ENCODE measurements around the gene UBFD1.

UBFD1 gene, protein sequence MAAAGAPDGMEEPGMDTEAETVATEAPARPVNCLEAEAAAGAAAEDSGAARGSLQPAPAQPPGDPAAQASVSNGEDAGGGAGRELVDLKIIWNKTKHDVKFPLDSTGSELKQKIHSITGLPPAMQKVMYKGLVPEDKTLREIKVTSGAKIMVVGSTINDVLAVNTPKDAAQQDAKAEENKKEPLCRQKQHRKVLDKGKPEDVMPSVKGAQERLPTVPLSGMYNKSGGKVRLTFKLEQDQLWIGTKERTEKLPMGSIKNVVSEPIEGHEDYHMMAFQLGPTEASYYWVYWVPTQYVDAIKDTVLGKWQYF

DNA sequence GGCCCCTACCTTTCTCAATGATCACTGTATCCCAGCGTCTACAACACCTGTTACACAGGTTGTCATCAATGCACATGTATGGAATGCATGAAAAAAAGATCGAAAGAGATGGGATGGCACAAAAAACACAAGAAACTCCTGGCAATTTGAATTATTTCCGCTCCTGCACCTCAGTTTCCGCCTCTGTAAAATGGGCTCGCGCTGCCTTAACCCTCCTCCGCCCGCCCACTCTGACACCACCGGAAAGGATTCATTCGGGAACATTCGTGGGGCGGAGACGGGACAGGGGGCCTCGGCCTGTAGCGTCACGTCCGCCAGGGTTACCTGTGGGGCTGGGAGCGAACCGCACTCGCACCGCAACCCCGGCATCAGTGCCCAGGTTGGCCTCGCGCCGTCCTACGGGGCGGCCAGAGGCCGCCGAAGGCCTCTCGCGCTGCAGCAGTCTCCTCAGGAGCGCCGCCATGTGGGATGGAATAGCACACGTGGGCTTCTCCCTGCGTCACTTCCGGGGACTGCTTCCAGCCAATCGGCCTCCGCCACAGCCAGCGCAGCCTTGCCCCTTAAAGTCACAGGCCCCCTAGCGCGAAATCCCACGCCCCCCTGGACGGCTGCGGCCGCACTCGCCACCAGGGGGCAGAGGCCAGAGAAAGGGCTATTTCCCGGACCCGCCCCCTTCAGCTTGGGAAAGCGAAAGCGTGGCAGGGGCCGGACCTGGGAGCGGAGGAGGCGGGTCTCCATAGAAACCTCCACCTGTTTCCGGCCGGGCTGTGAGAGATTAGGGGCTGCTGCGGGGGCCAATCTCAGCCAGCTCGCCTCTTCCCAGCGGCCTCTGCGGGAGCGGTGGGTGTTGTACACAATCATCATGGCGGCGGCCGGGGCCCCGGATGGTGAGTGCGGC is at the start of gene UBFD1, which contains the start of gene EARS2:
UBFD1 (plus strand) TSS at position 847 of the 898 bp plus-strand sequence; CDS start at position 863, 16 bp downstream.
EARS2 (minus strand) TSS at position 470 of the 898 bp plus-strand sequence; CDS start at position 463, 7 bp downstream.
- TF ChIP-seq, protein P1, sequence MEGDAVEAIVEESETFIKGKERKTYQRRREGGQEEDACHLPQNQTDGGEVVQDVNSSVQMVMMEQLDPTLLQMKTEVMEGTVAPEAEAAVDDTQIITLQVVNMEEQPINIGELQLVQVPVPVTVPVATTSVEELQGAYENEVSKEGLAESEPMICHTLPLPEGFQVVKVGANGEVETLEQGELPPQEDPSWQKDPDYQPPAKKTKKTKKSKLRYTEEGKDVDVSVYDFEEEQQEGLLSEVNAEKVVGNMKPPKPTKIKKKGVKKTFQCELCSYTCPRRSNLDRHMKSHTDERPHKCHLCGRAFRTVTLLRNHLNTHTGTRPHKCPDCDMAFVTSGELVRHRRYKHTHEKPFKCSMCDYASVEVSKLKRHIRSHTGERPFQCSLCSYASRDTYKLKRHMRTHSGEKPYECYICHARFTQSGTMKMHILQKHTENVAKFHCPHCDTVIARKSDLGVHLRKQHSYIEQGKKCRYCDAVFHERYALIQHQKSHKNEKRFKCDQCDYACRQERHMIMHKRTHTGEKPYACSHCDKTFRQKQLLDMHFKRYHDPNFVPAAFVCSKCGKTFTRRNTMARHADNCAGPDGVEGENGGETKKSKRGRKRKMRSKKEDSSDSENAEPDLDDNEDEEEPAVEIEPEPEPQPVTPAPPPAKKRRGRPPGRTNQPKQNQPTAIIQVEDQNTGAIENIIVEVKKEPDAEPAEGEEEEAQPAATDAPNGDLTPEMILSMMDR (IDR thresholded peaks at IDR 0.05; ENCODE audit: low read depth, low read length) = peak; percentile 72
- no peak for TF ChIP-seq EZH2phosphoT487 (IDR thresholded peaks at IDR 0.05; ENCODE audit: low read depth)
- H3K36me3 ChIP-seq (replicated peaks; ENCODE audit: low read depth, low read length) = peaks cover 41% of the 10 kb centered on the region
- H3K27me3 ChIP-seq (ENCODE audit: low read depth, low read length) = no peaks in the 10 kb centered on the region
- H3K4me2 ChIP-seq (ENCODE audit: low read length) = peak within 1 kb of the TSS; percentile 99
- H3K4me3 ChIP-seq (ENCODE audit: low read length) = peak within 1 kb of the TSS; percentile 82
- peak within 1 kb of the TSS; percentile 74 for H3K27ac ChIP-seq (ENCODE audit: low read length)
- peak within 1 kb of the TSS; percentile 66; the same call in 1 of the 2 replicates for H2AFZ ChIP-seq (ENCODE audit: low read depth, low read length)
- H3K4me1 ChIP-seq (ENCODE audit: low read length) = peaks cover 18% of the 10 kb centered on the region
- H3K79me2 ChIP-seq (ENCODE audit: low read length) = peaks cover 80% of the 10 kb centered on the region
- no peaks in the 10 kb centered on the region for H4K20me1 ChIP-seq (ENCODE audit: insufficient read depth, low read length)
- H3K9ac ChIP-seq (ENCODE audit: low read length) = peak within 1 kb of the TSS; percentile 73
- no peaks in the 10 kb centered on the region for H3K9me3 ChIP-seq (ENCODE audit: insufficient read depth, low read length)

DNA sequence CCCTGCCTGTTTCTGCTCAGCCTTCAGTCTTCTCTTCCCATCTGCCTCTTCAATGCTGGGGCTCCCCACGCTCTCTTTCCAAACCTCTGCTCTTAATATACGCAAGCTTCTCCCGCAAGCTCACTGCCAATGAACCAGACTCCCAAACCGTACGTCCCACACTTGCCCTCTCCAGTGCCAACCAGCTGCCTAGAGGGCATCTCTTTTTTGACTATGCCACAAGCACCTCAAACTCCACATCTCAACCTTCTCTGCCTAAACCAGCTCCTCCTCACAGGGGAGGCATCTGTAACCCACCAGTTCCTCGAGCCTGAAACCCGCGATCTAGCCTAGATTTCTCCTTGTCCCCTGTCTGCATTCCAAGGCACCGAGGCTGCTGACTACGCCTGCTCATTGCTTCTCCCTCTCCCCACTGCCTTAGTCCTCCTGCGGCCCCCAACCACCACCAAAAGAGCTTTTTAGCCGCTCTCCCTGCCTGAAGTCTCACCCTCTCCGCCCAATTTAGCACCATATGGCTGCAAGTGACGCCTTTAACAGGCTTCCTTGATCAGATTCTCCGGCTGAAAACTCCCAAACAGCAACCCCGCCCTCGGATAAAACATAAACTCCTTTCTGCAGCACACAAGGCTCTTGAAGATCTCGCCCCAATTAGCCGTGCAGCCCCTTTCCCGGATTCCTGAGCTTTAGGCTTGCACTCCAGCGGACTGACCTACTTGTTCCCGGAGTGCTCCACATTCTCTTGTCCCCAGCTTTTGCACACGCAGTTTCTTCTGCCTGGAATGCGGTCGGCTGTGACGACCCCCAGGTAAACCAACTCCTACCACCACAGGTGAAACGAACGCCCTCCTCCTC is 48.7 kb upstream of the UBFD1 start:
- Histone ChIP-seq H3K9ac (ENCODE audit: low read length) (peak overlapping the region; percentile 90), H3K36me3 (replicated peaks; ENCODE audit: low read depth, low read length) (peaks cover 27% of the 10 kb centered on the region), H3K4me3 (ENCODE audit: low read length) (peak overlapping the region; percentile 100), H3K79me2 (ENCODE audit: low read length) (peaks cover 65% of the 10 kb centered on the region), H3K27ac (ENCODE audit: low read length) (peak overlapping the region; percentile 46), H3K27me3 (ENCODE audit: low read depth, low read length) (no peaks in the 10 kb centered on the region), H3K4me2 (ENCODE audit: low read length) (peak overlapping the region; percentile 99), H2AFZ (ENCODE audit: low read depth, low read length) (no peak overlapping the region), H4K20me1 (ENCODE audit: insufficient read depth, low read length) (peaks cover 56% of the 10 kb centered on the region), H3K9me3 (ENCODE audit: insufficient read depth, low read length) (no peaks in the 10 kb centered on the region), H3K4me1 (ENCODE audit: low read length) (peaks cover 52% of the 10 kb centered on the region)
- no peak for TF ChIP-seq EZH2phosphoT487 (IDR thresholded peaks at IDR 0.05; ENCODE audit: low read depth)
- TF ChIP-seq, protein P1 (IDR thresholded peaks at IDR 0.05; ENCODE audit: low read depth, low read length) = no peak

DNA sequence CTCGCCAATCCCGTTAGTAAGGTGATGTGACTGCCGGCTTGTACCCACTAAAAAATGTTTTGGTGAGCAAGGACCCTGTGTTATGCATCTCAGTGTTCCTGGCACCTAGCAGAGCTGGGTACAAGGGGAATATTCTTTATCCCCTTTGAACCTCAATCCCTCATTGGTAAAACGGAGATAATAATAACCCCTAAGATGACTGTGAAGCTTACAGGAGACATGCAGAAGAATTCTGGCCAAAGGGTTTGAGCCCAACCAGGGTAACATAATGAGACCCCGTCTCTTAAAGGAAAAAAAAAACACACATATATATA is 48.1 kb upstream of the UBFD1 start:
- H3K9ac ChIP-seq (ENCODE audit: low read length) = peak overlapping the region; percentile 90
- H3K9me3 ChIP-seq (ENCODE audit: insufficient read depth, low read length) = no peaks in the 10 kb centered on the region
- no peaks in the 10 kb centered on the region for H3K27me3 ChIP-seq (ENCODE audit: low read depth, low read length)
- peaks cover 46% of the 10 kb centered on the region for H3K4me1 ChIP-seq (ENCODE audit: low read length)
- H3K36me3 ChIP-seq (replicated peaks; ENCODE audit: low read depth, low read length) = peaks cover 24% of the 10 kb centered on the region
- TF ChIP-seq, protein P1 (IDR thresholded peaks at IDR 0.05; ENCODE audit: low read depth, low read length) = no peak
- no peak for TF ChIP-seq EZH2phosphoT487 (IDR thresholded peaks at IDR 0.05; ENCODE audit: low read depth)
- peak overlapping the region; percentile 99 for H3K4me2 ChIP-seq (ENCODE audit: low read length)
- peaks cover 59% of the 10 kb centered on the region for H3K79me2 ChIP-seq (ENCODE audit: low read length)
- H3K4me3 ChIP-seq (ENCODE audit: low read length) = peak overlapping the region; percentile 100
- peak overlapping the region; percentile 46 for H3K27ac ChIP-seq (ENCODE audit: low read length)
- H4K20me1 ChIP-seq (ENCODE audit: insufficient read depth, low read length) = peaks cover 50% of the 10 kb centered on the region
- no peak overlapping the region for H2AFZ ChIP-seq (ENCODE audit: low read depth, low read length)

All from OCI-LY3 (cell line).